ENCODE results near the gene OASL. TPM values are rescaled to one million over a fixed set of nuclear protein-coding genes. Genes with fewer than 3 reads are reported as not detected.

The OASL gene
- total RNA-seq, 1 experiment from 2014 or later: 18.0 TPM

Small RNA genes lying within 50 kb of the gene (small RNA-seq; reads per million reads assigned to genes)
- not detected for gene AC079602.2

Other genes with a start within 250 kb of the OASL start
- gene SPPL3, start 134.9 kb downstream of the OASL start, total RNA-seq (2014; rRNA removed; shearing (Covaris generic)): 7.9 and 8.6 TPM in 2 replicates
- gene HNF1A, start 60.7 kb downstream of the OASL start, total RNA-seq (2014; rRNA removed; shearing (Covaris generic)): 31.1 and 41.7 TPM in 2 replicates
- gene C12orf43, start 22.8 kb downstream of the OASL start, total RNA-seq (2014; rRNA removed; shearing (Covaris generic)): 10.9 and 18.9 TPM in 2 replicates
- gene P2RX7, start 93.6 kb upstream of the OASL start, total RNA-seq (2014; rRNA removed; shearing (Covaris generic)): not detected in 2 replicates
- 11.2 and 15.5 TPM in 2 replicates for gene P2RX4, start 170.9 kb upstream of the OASL start, total RNA-seq (2014; rRNA removed; shearing (Covaris generic))